ENCODE results near the gene FOXI2. TPM values are rescaled to one million over a fixed set of nuclear protein-coding genes. Genes with fewer than 3 reads are reported as not detected.

Gene FOXI2
- total RNA-seq (not detected), polyA plus RNA-seq (not detected)

- no peaks in the 10 kb centered on the region for H3K36me3 ChIP-seq (ENCODE audit: control insufficient read depth, insufficient read depth, low read length)
- Mint-ChIP-seq H3K9me3 (peaks cover 0 to 6% (median 0%) of the 10 kb centered on the region in 7 donors), H3K4me3 (no peak within 1 kb of the TSS), H3K27ac (no peak within 1 kb of the TSS), H3K36me3 (no peaks in the 10 kb centered on the region), H3K4me1 (no peaks in the 10 kb centered on the region), H3K27me3 (peaks cover 17% of the 10 kb centered on the region)
- ATAC-seq (ENCODE audit: low read depth in 2 of 2) (no peak), DNase-seq (no peak)
- H3K4me1 ChIP-seq (ENCODE audit: control insufficient read depth, insufficient read depth, low read length, poor library complexity, severe bottlenecking), result no peaks in the 10 kb centered on the region
- no peaks in the 10 kb centered on the region for H3K9me3 ChIP-seq (ENCODE audit: control insufficient read depth in 2 of 2, low read length in 2 of 2)
- H3K4me3 ChIP-seq (ENCODE audit: low read depth, low read length), result no peak within 1 kb of the TSS
- no peaks in the 10 kb centered on the region for H3K27me3 ChIP-seq (ENCODE audit: control insufficient read depth, insufficient read depth, low read length)
- H3K27ac ChIP-seq (ENCODE audit: insufficient read depth, low read length, poor library complexity, severe bottlenecking), result no peak within 1 kb of the TSS
Measured at GRCh38 chr10:127736915-127737562, at the start of gene FOXI2. TSS of gene FOXI2 (plus strand) at chr10:127737185. CDS start at chr10:127737274, 89 bp downstream.

- Histone ChIP-seq H3K4me1 (ENCODE audit: control insufficient read depth, insufficient read depth, low read length, poor library complexity, severe bottlenecking) (no peaks in the 10 kb centered on the region), H3K9me3 (ENCODE audit: control insufficient read depth in 2 of 2, low read length in 2 of 2) (no peaks in the 10 kb centered on the region), H3K27ac (ENCODE audit: insufficient read depth, low read length, poor library complexity, severe bottlenecking) (no peak overlapping the region), H3K4me3 (ENCODE audit: low read depth, low read length) (no peak overlapping the region), H3K36me3 (ENCODE audit: control insufficient read depth, insufficient read depth, low read length) (no peaks in the 10 kb centered on the region), H3K27me3 (ENCODE audit: control insufficient read depth, insufficient read depth, low read length) (no peaks in the 10 kb centered on the region)
- Mint-ChIP-seq H3K27ac (no peak overlapping the region), H3K4me1 (no peaks in the 10 kb centered on the region), H3K36me3 (no peaks in the 10 kb centered on the region), H3K9me3 (peaks cover 0 to 4% (median 0%) of the 10 kb centered on the region in 7 donors), H3K4me3 (no peak overlapping the region), H3K27me3 (no peaks in the 10 kb centered on the region)
- DNase-seq, result no peak
- ATAC-seq (ENCODE audit: low read depth in 2 of 2), result no peak
Measured at GRCh38 chr10:127687548-127687947, 49.4 kb upstream of the FOXI2 start.

GRCh38 chr10:127690176-127690835 lies 46.7 kb upstream of the FOXI2 start:
- Histone ChIP-seq H3K4me1 (ENCODE audit: control insufficient read depth, insufficient read depth, low read length, poor library complexity, severe bottlenecking) (no peaks in the 10 kb centered on the region), H3K9me3 (ENCODE audit: control insufficient read depth in 2 of 2, low read length in 2 of 2) (no peaks in the 10 kb centered on the region), H3K27me3 (ENCODE audit: control insufficient read depth, insufficient read depth, low read length) (no peaks in the 10 kb centered on the region), H3K4me3 (ENCODE audit: low read depth, low read length) (no peak overlapping the region), H3K27ac (ENCODE audit: insufficient read depth, low read length, poor library complexity, severe bottlenecking) (no peak overlapping the region), H3K36me3 (ENCODE audit: control insufficient read depth, insufficient read depth, low read length) (no peaks in the 10 kb centered on the region)
- H3K36me3 Mint-ChIP-seq, result no peaks in the 10 kb centered on the region
- H3K4me1 Mint-ChIP-seq, result no peaks in the 10 kb centered on the region
- no peaks in the 10 kb centered on the region for H3K27me3 Mint-ChIP-seq
- peaks cover 0 to 2% (median 0%) of the 10 kb centered on the region in 7 donors for H3K9me3 Mint-ChIP-seq
- DNase-seq (no peak), ATAC-seq (ENCODE audit: low read depth in 2 of 2) (no peak)
- H3K27ac Mint-ChIP-seq, result no peak overlapping the region
- H3K4me3 Mint-ChIP-seq, result no peak overlapping the region

- H3K4me3 Mint-ChIP-seq, result no peak overlapping the region
- ATAC-seq (ENCODE audit: low read depth in 2 of 2) (no peak), DNase-seq (peak in 1 of 3 donors; percentile 39)
Measured at GRCh38 chr10:127694580-127695193, 42.3 kb upstream of the FOXI2 start.

GRCh38 chr10:127695431-127695830 lies 41.6 kb upstream of the FOXI2 start:
- H3K36me3 Mint-ChIP-seq, result no peaks in the 10 kb centered on the region
- no peaks in the 10 kb centered on the region for H3K27me3 Mint-ChIP-seq
- ATAC-seq (ENCODE audit: low read depth in 2 of 2) (no peak), DNase-seq (no peak)
- no peaks in the 10 kb centered on the region for H3K36me3 ChIP-seq (ENCODE audit: control insufficient read depth, insufficient read depth, low read length)
- H3K9me3 Mint-ChIP-seq, result peaks cover 0 to 2% (median 0%) of the 10 kb centered on the region in 7 donors
- H3K4me1 ChIP-seq (ENCODE audit: control insufficient read depth, insufficient read depth, low read length, poor library complexity, severe bottlenecking), result no peaks in the 10 kb centered on the region
- no peak overlapping the region for H3K27ac ChIP-seq (ENCODE audit: insufficient read depth, low read length, poor library complexity, severe bottlenecking)
- H3K27ac Mint-ChIP-seq, result no peak overlapping the region
- no peak overlapping the region for H3K4me3 ChIP-seq (ENCODE audit: low read depth, low read length)
- H3K4me3 Mint-ChIP-seq, result no peak overlapping the region
- H3K4me1 Mint-ChIP-seq, result no peaks in the 10 kb centered on the region
- no peaks in the 10 kb centered on the region for H3K9me3 ChIP-seq (ENCODE audit: control insufficient read depth in 2 of 2, low read length in 2 of 2)
- H3K27me3 ChIP-seq (ENCODE audit: control insufficient read depth, insufficient read depth, low read length), result no peaks in the 10 kb centered on the region

More at GRCh38 chr10:127694580-127695193, 42.3 kb upstream of the FOXI2 start:
- H3K9me3 Mint-ChIP-seq, result peaks cover 0 to 2% (median 0%) of the 10 kb centered on the region in 7 donors
- no peaks in the 10 kb centered on the region for H3K4me1 ChIP-seq (ENCODE audit: control insufficient read depth, insufficient read depth, low read length, poor library complexity, severe bottlenecking)
- no peak overlapping the region for H3K27ac ChIP-seq (ENCODE audit: insufficient read depth, low read length, poor library complexity, severe bottlenecking)
- H3K27me3 Mint-ChIP-seq, result no peaks in the 10 kb centered on the region
- H3K27me3 ChIP-seq (ENCODE audit: control insufficient read depth, insufficient read depth, low read length), result no peaks in the 10 kb centered on the region
- no peaks in the 10 kb centered on the region for H3K9me3 ChIP-seq (ENCODE audit: control insufficient read depth in 2 of 2, low read length in 2 of 2)
- H3K36me3 Mint-ChIP-seq, result no peaks in the 10 kb centered on the region
- H3K36me3 ChIP-seq (ENCODE audit: control insufficient read depth, insufficient read depth, low read length), result no peaks in the 10 kb centered on the region
- no peak overlapping the region for H3K27ac Mint-ChIP-seq
- H3K4me1 Mint-ChIP-seq, result no peaks in the 10 kb centered on the region
- no peak overlapping the region for H3K4me3 ChIP-seq (ENCODE audit: low read depth, low read length)

GRCh38 chr10:127698886-127699285 lies 38.1 kb upstream of the FOXI2 start:
- ATAC-seq (ENCODE audit: low read depth in 2 of 2), result no peak
- H3K27me3 ChIP-seq (ENCODE audit: control insufficient read depth, insufficient read depth, low read length), result no peaks in the 10 kb centered on the region
- Mint-ChIP-seq H3K36me3 (no peaks in the 10 kb centered on the region), H3K4me3 (no peak overlapping the region), H3K4me1 (no peaks in the 10 kb centered on the region), H3K27me3 (peaks cover 6% of the 10 kb centered on the region), H3K27ac (no peak overlapping the region), H3K9me3 (peaks cover 0 to 2% (median 1%) of the 10 kb centered on the region in 7 donors)
- no peaks in the 10 kb centered on the region for H3K4me1 ChIP-seq (ENCODE audit: control insufficient read depth, insufficient read depth, low read length, poor library complexity, severe bottlenecking)
- no peaks in the 10 kb centered on the region for H3K9me3 ChIP-seq (ENCODE audit: control insufficient read depth in 2 of 2, low read length in 2 of 2)
- H3K4me3 ChIP-seq (ENCODE audit: low read depth, low read length), result no peak overlapping the region
- H3K27ac ChIP-seq (ENCODE audit: insufficient read depth, low read length, poor library complexity, severe bottlenecking), result no peak overlapping the region
- H3K36me3 ChIP-seq (ENCODE audit: control insufficient read depth, insufficient read depth, low read length), result no peaks in the 10 kb centered on the region
- no peak for DNase-seq

GRCh38 chr10:127699311-127699710 lies 37.7 kb upstream of the FOXI2 start:
- H3K4me1 ChIP-seq (ENCODE audit: control insufficient read depth, insufficient read depth, low read length, poor library complexity, severe bottlenecking), result no peaks in the 10 kb centered on the region
- H3K36me3 ChIP-seq (ENCODE audit: control insufficient read depth, insufficient read depth, low read length), result no peaks in the 10 kb centered on the region
- Mint-ChIP-seq H3K36me3 (no peaks in the 10 kb centered on the region), H3K9me3 (peaks cover 0 to 4% (median under 1%) of the 10 kb centered on the region in 7 donors), H3K27ac (no peak overlapping the region), H3K4me1 (no peaks in the 10 kb centered on the region), H3K4me3 (no peak overlapping the region), H3K27me3 (peaks cover 6% of the 10 kb centered on the region)
- H3K27me3 ChIP-seq (ENCODE audit: control insufficient read depth, insufficient read depth, low read length), result no peaks in the 10 kb centered on the region
- no peak overlapping the region for H3K27ac ChIP-seq (ENCODE audit: insufficient read depth, low read length, poor library complexity, severe bottlenecking)
- ATAC-seq (ENCODE audit: low read depth in 2 of 2) (no peak), DNase-seq (no peak)
- no peak overlapping the region for H3K4me3 ChIP-seq (ENCODE audit: low read depth, low read length)
- no peaks in the 10 kb centered on the region for H3K9me3 ChIP-seq (ENCODE audit: control insufficient read depth in 2 of 2, low read length in 2 of 2)
